NCI-H524 treated with DMSO at 0.1 percent for 48 hours (cell line): Measurements from ENCODE around the gene SLC43A2.
"Not testable (repeated sequence)": the region's sequence is repeated elsewhere in the genome, so short reads cannot be mapped to it uniquely, and the experiment has no call there.

Source experiments
- DNase-seq: peaks from one replicate; lab custom pipeline; 2025; lab: John Stamatoyannopoulos, UW

The SLC43A2 gene

GRCh38 chr17:1535737-1536136 is 92.9 kb downstream of the SLC43A2 start:
- DNase-seq: no peak

DNA sequence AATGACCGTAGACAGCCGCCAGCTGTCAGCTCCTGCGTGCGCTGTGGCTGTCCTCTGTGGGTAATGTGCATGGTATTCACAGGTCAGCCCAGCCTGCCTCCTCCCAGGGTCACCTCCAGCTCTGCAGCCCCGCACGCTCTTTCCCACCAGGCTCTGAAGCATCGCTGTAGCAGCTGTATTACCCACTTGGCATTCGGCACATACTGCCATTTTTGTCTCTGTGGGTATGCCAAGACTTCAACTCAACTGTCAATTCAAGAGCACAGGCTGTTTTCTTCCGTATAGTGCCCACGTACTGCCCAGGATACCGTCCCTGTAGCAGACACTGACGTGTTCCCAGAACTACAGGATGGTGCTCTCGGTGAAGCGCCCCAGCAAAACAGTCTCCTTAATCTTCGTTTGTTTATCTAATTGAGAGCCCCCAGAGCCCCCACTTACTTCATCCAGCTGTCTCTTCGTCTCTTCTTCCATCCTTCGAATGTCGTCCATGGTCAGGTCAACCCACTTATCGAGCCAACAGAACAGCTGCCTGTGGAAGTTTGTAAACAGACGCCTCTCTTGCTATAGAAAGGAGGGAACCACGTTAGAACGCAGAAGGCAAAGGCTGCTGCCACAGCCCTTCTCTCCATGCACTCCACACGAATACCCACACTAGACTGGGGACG is 94.8 kb downstream of the SLC43A2 start:
- DNase-seq: no peak

DNA sequence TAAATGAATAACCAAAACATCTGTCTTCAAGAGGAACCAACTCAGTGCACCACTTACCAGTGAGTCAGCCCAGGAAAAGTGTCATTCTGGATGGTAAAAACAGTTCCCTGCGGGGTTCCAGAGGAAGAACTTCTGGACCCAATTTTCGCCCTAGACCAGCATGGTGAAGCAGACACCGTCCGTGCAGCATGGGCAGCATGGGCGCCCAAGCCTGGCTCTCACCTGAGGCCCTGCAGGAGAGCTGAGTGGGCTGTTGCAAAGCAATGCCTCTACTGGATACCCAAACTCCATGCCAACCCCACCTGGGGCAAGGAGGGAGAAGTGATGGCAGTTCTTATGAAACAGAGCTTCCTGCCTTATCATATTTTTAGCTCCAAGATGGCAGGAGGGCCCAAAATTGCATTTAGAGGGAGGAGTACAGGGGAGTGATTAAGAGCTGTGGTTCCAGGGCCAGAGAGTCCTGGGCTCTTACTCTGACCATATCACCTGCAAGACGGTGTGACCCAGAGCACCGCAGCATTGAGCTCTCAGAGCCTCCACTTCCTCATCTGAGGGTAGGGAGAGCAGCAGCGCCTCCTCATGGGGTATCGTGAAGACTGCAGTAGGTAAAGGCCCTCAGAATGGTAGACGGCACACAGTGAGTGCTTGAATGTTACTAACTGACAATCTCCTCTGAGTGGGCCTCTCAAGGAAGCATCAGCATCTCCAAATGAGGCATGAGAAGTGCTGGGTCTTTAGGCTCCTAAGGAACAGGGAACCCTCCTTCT is 95.6 kb downstream of the SLC43A2 start:
- DNase-seq: no peak

GRCh38 chr17:1529863-1530262 is 98.8 kb downstream of the SLC43A2 start:
- no peak for DNase-seq

DNA sequence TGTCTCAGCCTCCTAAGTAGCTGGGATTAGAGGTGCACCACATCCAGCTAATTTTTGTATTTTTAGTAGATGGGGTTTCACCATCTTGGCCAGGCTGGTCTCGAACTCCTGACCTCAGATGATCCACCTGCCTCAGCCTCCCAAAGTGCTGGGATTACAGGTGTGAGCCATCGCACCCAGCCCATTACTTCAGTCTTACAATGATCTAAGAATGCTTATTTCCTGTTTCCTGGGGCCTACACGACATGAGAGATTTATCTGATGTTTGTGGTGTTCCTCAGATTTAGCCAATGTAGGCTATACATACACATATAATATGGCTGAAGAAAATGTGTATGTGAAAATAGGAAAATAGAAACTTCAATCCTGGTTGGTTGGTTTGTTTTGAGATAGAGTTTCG is 101.8 kb downstream of the SLC43A2 start:
- DNase-seq: not testable (repeated sequence)

GRCh38 chr17:1522626-1523025 is 106.0 kb downstream of the SLC43A2 start:
- DNase-seq: no peak

GRCh38 chr17:1521086-1521640 is 107.5 kb downstream of the SLC43A2 start:
- DNase-seq: no peak

DNA sequence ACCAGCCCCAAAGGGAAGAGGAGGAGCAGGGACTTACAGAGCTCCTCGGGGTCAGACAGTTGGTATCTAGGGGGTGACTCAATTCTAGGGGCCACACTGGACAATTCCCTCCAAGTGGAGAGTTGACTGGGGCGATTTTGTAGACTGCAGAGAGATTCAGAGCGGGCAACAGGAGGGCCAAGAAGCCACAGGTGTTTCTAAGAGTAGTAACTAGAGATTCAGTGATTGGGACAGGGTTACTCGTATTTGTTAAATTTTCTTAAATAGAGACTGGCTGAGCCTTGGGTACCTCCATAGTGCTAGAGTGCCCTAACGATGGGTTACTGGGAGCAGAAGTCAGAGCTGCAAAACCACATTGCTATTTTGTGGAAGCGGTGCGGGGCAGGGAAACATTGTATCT is 109.0 kb downstream of the SLC43A2 start:
- no peak for DNase-seq
